Neural cell (in vitro differentiated cells): ENCODE data around the gene SPTY2D1.

Source experiments
- CTCF ChIP-seq: fragments of 450-650 bp; IDR thresholded peaks from 2 replicates; pipeline ENCODE4 v1.5.1; 2014; ENCODE audit warnings: antibody characterized with exemption, mild to moderate bottlenecking, moderate library complexity; ENCODE audit not compliant: poor library complexity, severe bottlenecking
- EP300 ChIP-seq: fragments of 450-650 bp; conservative IDR thresholded peaks from 2 replicates; pipeline ENCODE4 v1.6.1; 2014; ENCODE audit warnings: antibody characterized with exemption, mild to moderate bottlenecking, moderate library complexity; ENCODE audit not compliant: poor library complexity, severe bottlenecking
- EZH2 ChIP-seq: fragments of 200-600, 300-800 bp; shearing (Covaris generic), sonication (generic); IDR thresholded peaks from 2 replicates; pipeline ENCODE4 v1.6.1; 2014; ENCODE audit warnings: antibody characterized with exemption, low read length, borderline replicate concordance, mild to moderate bottlenecking; ENCODE audit not compliant: insufficient read depth, poor library complexity, severe bottlenecking
- POLR2AphosphoS5 ChIP-seq: IDR thresholded peaks from 2 replicates; pipeline ENCODE4 v1.6.1; 2012
- RAD21 ChIP-seq: fragments of 450-650 bp; conservative IDR thresholded peaks from 2 replicates; pipeline ENCODE4 v1.6.1; 2014; ENCODE audit warnings: antibody characterized with exemption, mild to moderate bottlenecking, moderate library complexity
- REST ChIP-seq: IDR thresholded peaks from 2 replicates; pipeline ENCODE4 v1.6.1; 2012; ENCODE audit warnings: borderline replicate concordance
- SMC3 ChIP-seq: fragments of 450-650 bp; conservative IDR thresholded peaks from 2 replicates; pipeline ENCODE4 v1.6.1; 2014; ENCODE audit warnings: antibody characterized with exemption, mild to moderate bottlenecking, moderate library complexity; ENCODE audit not compliant: poor library complexity
- TAF1 ChIP-seq: IDR thresholded peaks from 2 replicates; pipeline ENCODE4 v1.6.1; 2012; ENCODE audit warnings: low read depth

GRCh38 chr11:18566406-18566805 is 67.7 kb downstream of the SPTY2D1 start:
- TF ChIP-seq EZH2 (no peak), CTCF (no peak), POLR2AphosphoS5 (no peak), EP300 (no peak), REST (no peak), SMC3 (no peak), TAF1 (no peak), RAD21 (no peak)
